SIG-M5 (cell line): ENCODE data around the gene HID1.

ENCODE experiments used
- DNase-seq: peaks from one replicate; lab custom pipeline; 2025; lab: John Stamatoyannopoulos, UW

Gene HID1

DNA sequence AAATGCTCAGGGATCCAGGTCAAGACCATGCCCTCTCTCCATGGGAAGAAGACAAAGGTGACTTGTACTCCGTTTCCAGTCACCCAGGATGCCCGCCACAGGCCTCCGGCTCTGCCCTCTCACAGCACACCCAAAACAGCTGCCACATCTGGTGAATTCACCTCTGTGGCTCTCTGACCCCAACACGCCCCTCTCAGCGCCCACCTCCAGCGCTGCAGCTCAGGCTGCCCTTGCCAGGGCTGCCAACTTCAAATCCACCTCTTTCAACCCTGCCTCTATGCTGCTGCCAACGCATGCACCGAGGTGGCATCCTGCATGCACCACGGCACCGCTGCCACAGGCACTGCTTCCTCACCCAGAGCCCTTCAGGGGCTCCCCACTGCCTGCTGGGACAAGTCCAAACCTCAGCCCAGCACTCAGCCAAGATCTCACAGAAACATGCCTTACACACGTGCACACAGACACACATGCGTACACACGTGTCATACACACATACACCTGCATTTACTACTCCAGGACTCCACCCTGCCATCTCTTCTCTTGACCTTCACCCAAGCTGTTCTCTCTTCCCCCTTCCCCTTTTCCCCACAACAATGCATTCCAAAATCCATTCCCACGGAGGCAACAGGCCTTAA is 7.5 kb downstream of the HID1 start:
- DNase-seq: no peak

GRCh38 chr17:74964246-74964761 is 8.3 kb downstream of the HID1 start:
- DNase-seq: no peak

DNA sequence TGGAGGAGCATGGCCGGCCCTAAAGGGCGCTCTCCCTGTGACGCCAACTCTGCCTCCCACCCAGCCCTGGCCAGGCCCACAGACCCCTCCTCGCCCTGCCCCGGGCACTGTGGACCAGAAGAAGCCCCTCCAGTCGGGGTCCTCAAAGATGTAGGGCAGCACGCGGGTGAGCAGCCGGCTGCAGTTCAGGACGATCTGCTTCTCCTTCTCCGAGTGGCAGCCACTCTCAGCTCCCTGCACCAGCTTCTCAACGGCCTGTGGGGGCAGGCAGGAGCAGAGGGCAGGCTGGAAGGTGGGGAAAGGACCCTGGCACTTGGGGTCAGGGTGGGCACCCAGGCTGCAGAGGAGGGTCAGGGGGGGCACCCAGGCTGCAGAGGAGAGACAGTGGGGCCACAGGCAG is 8.9 kb downstream of the HID1 start:
- DNase-seq: no peak

DNA sequence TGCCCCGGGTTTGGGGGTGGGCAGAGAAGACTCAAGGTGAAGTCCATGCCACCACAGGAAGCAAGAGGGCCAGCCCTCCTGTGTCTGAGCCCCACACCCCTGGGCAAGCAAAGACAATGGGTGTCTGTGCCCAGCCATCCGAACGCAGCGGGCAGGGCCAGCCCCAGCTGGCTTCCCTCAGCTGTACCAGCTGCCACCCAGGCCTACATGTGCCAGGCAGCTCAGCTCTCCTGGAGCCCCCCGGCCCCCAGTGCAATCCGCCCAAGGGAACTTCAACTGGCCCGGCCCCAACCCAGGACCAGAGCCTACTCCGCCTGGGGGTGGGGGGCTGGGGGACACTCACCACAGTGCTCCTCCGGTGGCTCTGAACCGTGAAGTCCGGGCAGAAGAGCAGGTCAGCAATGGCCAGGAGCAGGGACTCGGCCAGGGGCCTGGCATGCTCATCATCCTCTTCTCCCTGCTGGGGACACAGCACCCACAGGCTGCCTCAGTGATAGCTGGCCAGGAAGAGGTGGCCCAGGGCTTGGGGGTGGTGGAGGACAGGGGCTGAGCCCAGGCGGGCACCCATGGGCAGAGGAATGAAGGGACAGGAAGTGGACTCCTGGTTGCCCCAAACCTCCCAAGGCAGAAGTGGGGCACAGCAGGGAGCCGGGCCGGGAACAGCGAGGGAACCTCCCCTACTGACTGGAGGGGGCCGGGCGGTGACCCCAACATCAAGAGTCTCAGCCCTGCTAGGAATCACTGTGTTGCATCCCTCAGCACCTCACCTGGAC is 9.8 kb downstream of the HID1 start:
- DNase-seq: no peak

DNA sequence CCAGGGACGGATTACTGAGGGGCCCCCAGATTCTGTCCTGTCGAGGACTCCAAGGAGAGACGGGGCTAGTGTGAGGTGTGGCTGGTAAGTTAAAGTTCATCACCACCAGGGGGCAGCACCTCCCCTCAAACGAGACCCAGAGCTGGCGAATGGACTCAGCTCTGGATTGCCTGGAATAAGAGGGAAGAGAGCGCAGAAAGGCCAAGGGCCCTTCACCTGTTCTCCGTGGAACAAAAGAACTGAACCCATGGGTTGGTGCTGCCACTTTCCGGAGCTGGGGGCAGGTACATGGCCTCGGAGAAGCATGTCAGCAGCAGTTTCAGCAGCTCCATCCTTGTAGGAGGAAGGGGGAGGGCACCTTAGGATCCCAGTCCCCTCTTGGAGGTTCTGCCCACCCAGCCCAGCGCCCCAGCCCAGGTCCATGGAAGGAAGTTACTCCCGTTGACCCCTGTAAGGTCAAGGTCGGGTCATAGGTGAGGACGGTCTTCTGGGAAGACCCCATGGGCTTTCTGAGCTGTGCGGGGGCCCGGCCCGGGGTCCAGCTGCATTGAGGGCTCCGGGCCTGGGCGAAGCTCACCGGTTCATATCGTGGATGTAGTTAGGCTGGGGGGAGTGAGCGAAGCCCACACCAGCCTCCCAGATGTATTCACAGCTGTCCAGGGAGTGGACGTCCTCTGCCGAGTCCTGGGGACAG is 10.8 kb downstream of the HID1 start:
- no peak for DNase-seq

- no peak for DNase-seq
Measured at GRCh38 chr17:74960570-74961342, 11.8 kb downstream of the HID1 start.

- no peak for DNase-seq
Measured at GRCh38 chr17:74959826-74960515, 12.6 kb downstream of the HID1 start.

DNA sequence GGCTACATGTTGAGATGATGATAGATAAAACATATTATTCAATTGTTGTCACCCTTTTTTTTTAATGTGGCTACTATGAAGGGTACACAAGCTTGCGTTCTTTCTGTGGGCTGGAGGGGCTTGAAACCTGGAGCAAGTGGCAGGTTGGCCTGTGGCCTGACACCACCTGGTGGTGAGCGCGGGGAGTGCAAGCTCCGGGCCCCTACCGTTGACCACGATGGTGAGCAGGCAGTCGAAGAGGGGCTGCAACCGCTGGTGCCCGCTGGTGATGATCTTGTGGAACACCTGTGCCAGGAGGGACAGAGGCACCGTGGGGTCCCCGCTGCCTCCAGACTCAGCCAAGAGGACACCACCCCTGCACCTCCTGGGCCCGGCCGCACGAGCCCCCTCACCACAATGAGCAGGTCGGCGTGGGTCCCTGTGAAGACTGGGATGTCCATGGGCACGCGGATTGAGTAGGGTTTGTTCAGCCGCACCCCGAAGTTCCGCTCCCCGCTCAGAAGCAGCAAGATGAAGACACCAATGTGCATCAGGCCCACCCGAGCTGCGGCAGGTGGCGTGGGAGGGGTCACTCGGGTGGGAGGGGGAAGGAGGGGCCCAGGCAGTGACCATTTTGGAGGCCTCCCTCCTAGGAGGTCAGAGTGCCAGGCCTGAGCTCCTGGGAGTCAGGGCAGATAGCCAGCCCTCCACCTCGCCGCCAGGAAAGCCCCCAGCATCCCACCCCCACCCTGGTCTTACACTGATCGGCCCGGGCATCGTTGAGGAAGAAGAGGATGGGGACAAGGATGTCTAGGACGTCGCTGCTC is 14.4 kb downstream of the HID1 start:
- no peak for DNase-seq

GRCh38 chr17:74956093-74956492 is 16.5 kb downstream of the HID1 start:
- DNase-seq: no peak

GRCh38 chr17:74954665-74955421 is 17.7 kb downstream of the HID1 start:
- DNase-seq: no peak

- DNase-seq: no peak
Measured at GRCh38 chr17:74954115-74954514, 18.4 kb downstream of the HID1 start.

GRCh38 chr17:74953134-74953687 is 19.3 kb downstream of the HID1 start:
- no peak for DNase-seq

GRCh38 chr17:74952431-74953133 is 20.0 kb downstream of the HID1 start:
- DNase-seq: no peak

GRCh38 chr17:74951680-74952421 is 20.7 kb downstream of the HID1 start:
- no peak for DNase-seq

DNA sequence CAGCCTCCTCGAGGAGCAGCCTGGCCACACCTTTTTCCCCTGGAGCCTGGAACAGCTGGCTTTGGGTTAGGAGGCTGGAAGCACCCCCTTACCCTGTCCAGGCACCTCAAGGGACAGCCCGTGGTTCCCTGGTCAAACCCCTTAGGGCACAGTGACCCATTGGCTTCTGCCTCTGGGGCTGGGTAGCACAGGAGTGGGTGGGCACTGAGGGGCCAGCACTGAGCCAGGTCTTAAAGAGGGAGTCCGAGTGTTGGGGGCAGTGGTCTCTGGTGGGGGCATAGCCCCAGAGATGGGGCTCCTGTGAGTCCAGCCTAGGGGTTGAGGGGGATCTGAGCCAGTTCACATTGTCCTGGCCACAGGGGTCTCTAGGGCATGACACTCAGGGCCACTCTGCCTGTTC is 21.5 kb downstream of the HID1 start:
- no peak for DNase-seq

- no peak for DNase-seq
Measured at GRCh38 chr17:74950207-74950606, 22.4 kb downstream of the HID1 start.

- no peak for DNase-seq
Measured at GRCh38 chr17:74949455-74950115, 23.0 kb downstream of the HID1 start.
